ENCODE data around the gene FLRT3. TPM values are rescaled to one million over a fixed set of nuclear protein-coding genes. Genes with fewer than 3 reads are reported as not detected.

FLRT3 gene
- total and polyA plus RNA-seq, 10 of the 15 experiments (the other 5 are each of a cell fraction or from before 2014, with no cell fraction given) = 0.06 to 1.9 (median 0.29) TPM

- SMC1A ChIA-PET (ENCODE audit: uncharacterized antibody, unreplicated experiment) = no interaction called here
- Histone ChIP-seq H3K27me3 (replicated peaks in 1 of 2; ENCODE audit: control insufficient read depth in 2 of 2, insufficient read depth in 2 of 2, low read length in 1 of 2) (no peaks in the 10 kb centered on the region), H3K9ac (ENCODE audit: control insufficient read depth, insufficient read depth, low read length) (no peak overlapping the region), H3K79me2 (ENCODE audit: control insufficient read depth, insufficient read depth, low read length) (no peaks in the 10 kb centered on the region), H4K20me1 (ENCODE audit: control insufficient read depth, insufficient read depth) (no peaks in the 10 kb centered on the region), H3K27ac (ENCODE audit: control insufficient read depth, insufficient read depth) (no peak overlapping the region), H3K4me2 (ENCODE audit: control insufficient read depth, insufficient read depth) (no peak overlapping the region), H3K9me3 (replicated peaks; ENCODE audit: control insufficient read depth, insufficient read depth, low read length) (no peaks in the 10 kb centered on the region), H2AFZ (ENCODE audit: control insufficient read depth, low read depth, low read length) (no peak overlapping the region), H3K4me3 (no peak overlapping the region), H3K36me3 (ENCODE audit: control insufficient read depth in 2 of 2, insufficient read depth in 2 of 2, low read length in 1 of 2) (no peaks in the 10 kb centered on the region), H3K4me1 (ENCODE audit: control insufficient read depth, insufficient read depth, low read length) (no peaks in the 10 kb centered on the region)
- no TSS peak for BruUV-seq (replicated peaks)
- CTCF ChIA-PET = no interaction called here
- FAIRE-seq (no peak), ATAC-seq (no peak), DNase-seq (ENCODE audit: low read depth, low spot score) (no peak)
- in situ Hi-C loops (cut with MboI) (loop anchor here (10.0 to 25.0 kb wide), 2 partner anchors 902 to 1329 kb away; no protein-coding TSS in a partner anchor), intact Hi-C loops (cut with micrococcal nuclease; ENCODE audit: unreplicated experiment) (loop anchor here (10.0 kb wide), 1 partner anchor 622 kb away; no protein-coding TSS in a partner anchor)
- RAD21 ChIA-PET (ENCODE audit: unreplicated experiment) = no interaction called here
- 61% methylated on average over 2 of the region's 2 CpGs for WGBS (ENCODE audit: insufficient coverage, insufficient replicate concordance, low lambda C conversion rate, missing lambda C conversion rate)
- POLR2A ChIA-PET = no interaction called here
- TF ChIP-seq ATF7 (IDR thresholded peaks at IDR 0.05; ENCODE audit: low read depth) (no peak), CREB1 (IDR thresholded peaks at IDR 0.05; ENCODE audit: low read depth) (no peak), SMC3 (IDR thresholded peaks at IDR 0.05; ENCODE audit: borderline replicate concordance, low read length) (no peak), RB1 (IDR thresholded peaks at IDR 0.05; ENCODE audit: borderline replicate concordance) (no peak), FOXM1 (IDR thresholded peaks at IDR 0.05; ENCODE audit: low read depth, low read length) (no peak), KAT2A (conservative IDR thresholded peaks at IDR 0.05; ENCODE audit: control insufficient read depth, low read depth, low read length) (no peak), TCF3 (IDR thresholded peaks at IDR 0.05; ENCODE audit: borderline replicate concordance, insufficient read depth, low read depth, low read length) (no peak), ATF3 (IDR thresholded peaks at IDR 0.05; ENCODE audit: borderline replicate concordance, extremely low read depth, low read depth, low read length) (no peak), ZNF384 (IDR thresholded peaks at IDR 0.05; ENCODE audit: borderline replicate concordance, low read depth, low read length) (no peak), SIN3A (IDR thresholded peaks at IDR 0.05; ENCODE audit: low read depth, low read length) (no peak), ZZZ3 (IDR thresholded peaks at IDR 0.05; ENCODE audit: control insufficient read depth, insufficient read length, low read depth) (no peak)
These were observed 4.5 kb downstream of the FLRT3 start for GRCh38 chr20:14332866-14333265.

Measured in GM12878 (cell line).